HuH-7 (cell line): ENCODE measurements around the gene ZFHX3.

Source experiments
- DNase-seq: peaks from one replicate; pipeline ENCODE4 v3.0.0; 2011; ENCODE audit warnings: low spot score

The ZFHX3 gene

GRCh38 chr16:72798264-72798663 lies 249.7 kb downstream of the ZFHX3 start:
- no peak for DNase-seq

GRCh38 chr16:72797621-72798020 lies 250.3 kb downstream of the ZFHX3 start:
- no peak for DNase-seq

- no peak for DNase-seq
Measured at GRCh38 chr16:72796222-72796621, 251.7 kb downstream of the ZFHX3 start.

- DNase-seq, result no peak
Measured at GRCh38 chr16:72794986-72795385, 252.9 kb downstream of the ZFHX3 start.

GRCh38 chr16:72794319-72794718 lies 253.6 kb downstream of the ZFHX3 start:
- no peak for DNase-seq

- no peak for DNase-seq
Measured at GRCh38 chr16:72793716-72794115, 254.2 kb downstream of the ZFHX3 start.

DNA sequence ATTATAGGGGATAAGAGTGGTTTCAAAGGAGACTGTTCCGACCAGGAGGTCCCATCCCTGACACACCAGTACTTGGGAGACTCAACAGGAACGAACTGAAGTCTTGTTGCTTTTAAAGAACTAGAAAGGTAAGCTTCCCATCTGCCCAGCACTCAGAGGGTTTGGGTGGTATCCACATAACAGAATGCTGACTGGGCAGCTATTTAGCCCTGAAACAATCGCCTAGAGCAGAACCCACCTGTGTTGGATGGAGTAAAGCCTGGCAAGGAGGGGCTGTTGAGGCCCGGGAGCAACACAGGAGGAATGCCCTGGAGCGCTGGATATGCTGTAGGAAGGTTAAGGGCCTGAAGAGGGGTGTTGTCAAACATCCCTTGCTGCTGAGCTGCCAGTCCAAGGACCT lies 254.9 kb downstream of the ZFHX3 start:
- no peak for DNase-seq

- no peak for DNase-seq
Measured at GRCh38 chr16:72791786-72792185, 256.1 kb downstream of the ZFHX3 start.

GRCh38 chr16:72789921-72790320 lies 258.0 kb downstream of the ZFHX3 start:
- no peak for DNase-seq

GRCh38 chr16:72789465-72789864 lies 258.5 kb downstream of the ZFHX3 start:
- DNase-seq, result no peak

- DNase-seq, result no peak
Measured at GRCh38 chr16:72788269-72788809, 259.6 kb downstream of the ZFHX3 start.

DNA sequence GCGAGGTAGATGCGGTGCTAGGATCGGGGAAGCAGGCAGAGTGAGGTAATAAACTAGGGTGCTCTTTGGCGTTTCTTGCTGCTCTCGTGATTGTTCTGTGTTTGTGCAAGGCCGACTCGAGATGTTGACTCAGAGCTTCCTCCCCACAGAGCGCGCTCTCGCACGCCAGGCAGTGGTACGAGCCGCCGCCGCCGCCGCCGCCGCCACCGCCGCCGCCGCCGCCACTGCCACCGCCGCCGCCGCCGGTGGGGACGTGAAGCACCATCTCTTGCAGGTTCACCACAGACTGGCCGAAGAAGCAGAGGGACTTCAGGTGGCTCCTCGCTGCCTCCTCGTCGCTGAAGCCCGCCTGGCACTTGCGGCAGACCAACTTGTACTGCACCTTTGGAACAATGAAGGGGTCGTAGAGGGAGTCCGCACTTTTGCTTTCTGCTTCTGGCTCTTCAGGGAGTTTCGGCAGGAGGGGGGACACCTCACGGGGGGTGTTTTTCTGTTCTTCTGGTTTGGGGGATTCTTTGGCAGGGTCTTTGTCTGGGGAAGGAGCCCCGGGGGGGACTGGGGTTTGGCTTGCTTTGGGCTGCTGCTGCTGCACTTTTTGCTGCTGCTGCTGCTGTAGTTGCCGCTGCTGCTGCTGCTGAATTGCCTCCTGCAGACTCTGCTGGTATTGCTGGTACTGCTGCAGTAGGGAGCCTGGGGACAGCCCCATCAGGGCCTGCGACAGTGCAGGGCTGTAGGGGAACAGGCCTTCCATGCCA lies 260.2 kb downstream of the ZFHX3 start:
- no peak for DNase-seq

- DNase-seq, result no peak
Measured at GRCh38 chr16:72787130-72787513, 260.8 kb downstream of the ZFHX3 start.

DNA sequence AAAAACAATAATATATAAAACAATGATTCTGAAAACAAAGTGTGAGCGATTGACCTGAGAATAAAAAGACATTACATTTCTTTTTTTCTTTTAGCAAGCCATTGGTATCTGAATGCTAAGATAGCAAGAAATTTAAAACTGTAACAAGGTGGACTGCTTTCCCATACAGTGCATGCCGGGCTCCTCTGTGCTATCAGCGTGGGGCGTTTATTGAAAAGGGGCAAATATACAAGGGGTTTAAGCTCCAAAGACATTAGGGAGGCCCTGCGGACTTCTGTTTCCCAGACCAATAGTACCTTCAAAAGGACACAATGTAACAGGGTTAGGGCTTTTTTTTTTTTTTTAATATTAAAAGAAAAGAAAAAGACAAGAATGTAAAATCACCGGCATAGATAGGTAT lies 261.3 kb downstream of the ZFHX3 start:
- DNase-seq, result no peak

DNA sequence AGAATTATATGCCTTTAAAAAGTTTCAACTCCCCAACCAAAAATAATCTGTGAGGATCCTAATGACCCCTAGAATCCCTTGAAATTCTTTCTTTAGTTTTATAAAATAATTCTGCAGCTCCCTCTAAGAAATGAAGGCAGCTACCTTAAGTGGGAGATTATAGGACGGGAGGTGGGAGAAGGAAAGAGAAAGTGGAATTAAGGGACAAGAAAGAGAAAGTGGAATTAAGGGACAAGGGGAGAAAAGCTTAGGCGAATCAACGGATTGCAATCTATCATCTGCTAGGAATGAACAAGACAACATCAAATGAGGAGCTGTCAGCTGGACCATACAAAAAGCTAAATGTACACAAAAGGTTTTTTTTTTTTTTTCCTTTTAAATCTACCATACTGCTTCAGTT lies 262.0 kb downstream of the ZFHX3 start:
- DNase-seq, result no peak

GRCh38 chr16:72785171-72785570 lies 262.8 kb downstream of the ZFHX3 start:
- no peak for DNase-seq

- peak; percentile 58 for DNase-seq
Measured at GRCh38 chr16:72783716-72784318, 264.1 kb downstream of the ZFHX3 start.

GRCh38 chr16:72769876-72770275 lies 278.1 kb downstream of the ZFHX3 start:
- no peak for DNase-seq

GRCh38 chr16:72768591-72768990 lies 279.3 kb downstream of the ZFHX3 start:
- no peak for DNase-seq

GRCh38 chr16:72766506-72766905 lies 281.4 kb downstream of the ZFHX3 start:
- DNase-seq, result no peak

DNA sequence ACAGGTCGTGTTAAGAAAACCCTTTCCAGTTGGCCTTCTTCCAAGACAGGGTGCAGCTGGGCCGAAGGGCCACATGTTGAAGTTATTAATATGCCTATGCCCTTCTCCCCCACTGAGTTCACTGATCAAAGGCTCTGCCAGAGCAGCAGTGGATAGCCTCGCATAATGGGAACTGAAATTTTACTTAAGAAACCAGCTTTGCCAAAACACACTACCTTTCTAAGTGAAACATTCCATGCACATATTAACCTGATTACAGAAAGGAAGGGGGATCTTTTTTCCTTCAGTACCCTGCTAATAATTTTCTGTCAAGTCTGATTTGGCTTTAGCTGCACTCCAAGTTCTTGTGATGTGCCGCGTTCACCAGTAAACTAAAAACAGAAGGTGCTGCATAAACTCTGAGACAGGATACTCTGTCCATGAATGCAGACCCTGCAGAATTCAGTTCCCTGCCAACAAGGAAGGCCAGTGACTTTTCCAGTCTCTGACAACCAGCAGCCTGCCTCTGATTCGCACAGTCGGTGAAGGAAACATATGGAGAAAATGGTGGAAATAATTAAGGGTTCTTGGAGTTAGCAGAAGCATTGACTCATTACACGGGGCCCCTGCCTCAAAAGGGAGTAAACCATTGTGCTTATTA lies 283.8 kb downstream of the ZFHX3 start:
- DNase-seq, result no peak

GRCh38 chr16:72760581-72760980 lies 287.3 kb downstream of the ZFHX3 start:
- DNase-seq, result no peak

DNA sequence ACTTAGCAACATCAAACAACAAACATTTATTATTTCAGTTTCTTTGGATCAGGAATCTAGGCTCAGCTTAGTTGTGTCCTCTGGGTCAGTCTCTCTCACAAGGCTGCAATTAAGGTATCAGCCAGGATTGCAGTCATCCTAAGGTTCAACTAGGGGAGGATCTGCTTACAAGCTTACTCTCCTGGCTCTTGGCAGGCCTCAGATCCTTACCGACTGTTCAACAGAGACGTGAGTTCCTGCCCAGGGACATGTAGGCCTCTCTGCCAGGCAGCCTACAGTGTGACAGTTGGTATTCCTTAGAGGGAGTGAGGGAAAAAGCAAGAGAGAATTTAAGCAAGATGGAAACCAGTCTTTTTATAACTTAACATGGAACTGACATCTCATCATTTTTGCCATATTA lies 294.0 kb downstream of the ZFHX3 start:
- DNase-seq, result no peak
